HCT116 (cell line): ENCODE data around the gene KRT78. TPM values are rescaled to one million over a fixed set of nuclear protein-coding genes. Genes with fewer than 3 reads are reported as not detected.

ENCODE experiments used
- ATAC-seq: fragments of 200-7000 bp; cut with Tn5 transposase; 2 replicates; pipeline ENCODE4 v1.9.1; 2020; ENCODE audit warnings: mild to moderate bottlenecking, moderate library complexity
- BruUV-seq: library from RNA; stranded (reverse); fragments of 400-500 nt; replicated peaks from 2 replicates; lab custom pipeline; 2021; lab: Mats Ljungman, UMichigan
- CTCF ChIA-PET: fragments of 300-600 bp; sonication (Branson Sonifier 250); formaldehyde crosslinking; loops from one replicate; lab custom pipeline; 2021; ENCODE audit warnings: antibody characterized with exemption; lab: Charles Lee
- POLR2A ChIA-PET: fragments of 300-600, 350-600 bp; sonication (Branson Sonifier 250); formaldehyde crosslinking; loops from one replicate; lab custom pipeline; 2021; ENCODE audit warnings: antibody characterized with exemption; lab: Charles Lee
- RAD21 ChIA-PET, 2 experiments: fragments of 300-600 bp; sonication (Branson Sonifier 250); formaldehyde crosslinking; loops; one replicate each; lab custom pipeline; 2023; ENCODE audit warnings: low total read pairs in 2 of 2; ENCODE audit not compliant: uncharacterized antibody in 2 of 2, unreplicated experiment in 2 of 2, low non-redundant PET in 1 of 2; lab: Charles Lee
- DNase-seq: peaks from one replicate; pipeline ENCODE4 v3.0.0-alpha.2; 2010; ENCODE audit warnings: low read depth, low spot score
- H2AFZ ChIP-seq: fragments of 200-600 bp; shearing (Covaris generic), sonication (generic); 2 replicates; pipeline ENCODE4 v1.6.1; 2017; ENCODE audit warnings: low read depth, mixed run types, mixed read lengths, antibody characterized with exemption, low read length; ENCODE audit not compliant: poor library complexity, severe bottlenecking
- H3K27ac ChIP-seq: 2 replicates; pipeline ENCODE4 v1.5.1; 2012; ENCODE audit warnings: low read depth, low read length
- H3K27me3 ChIP-seq: fragments of 200-600 bp; sonication (generic); 2 replicates; pipeline ENCODE4 v1.6.1; 2016; ENCODE audit warnings: mixed run types, low read length, mixed read lengths; ENCODE audit not compliant: insufficient read depth
- H3K36me3 ChIP-seq, 2 experiments: fragments of 200-500 bp in 1 of 2; fragments of 200-600 bp in 1 of 2; sonication (Bioruptor generic) in 1 of 2; sonication (generic) in 1 of 2; 2 replicates each; pipeline versions ENCODE4 v1.5.1 to v1.6.1; 2014 to 2016; ENCODE audit warnings: low read length in 2 of 2, inconsistent platforms in 1 of 2, mixed read lengths in 1 of 2, mixed run types in 1 of 2; ENCODE audit not compliant: insufficient read depth in 2 of 2, control insufficient read depth in 1 of 2
- H3K4me1 ChIP-seq, 2 experiments: fragments of 200-600 bp in 1 of 2; sonication (generic) in 1 of 2; 2 replicates each; pipeline versions ENCODE4 v1.5.1 to v1.6.1; 2012 to 2017; ENCODE audit warnings: low read length in 2 of 2, inconsistent platforms in 1 of 2, mild to moderate bottlenecking in 1 of 2, mixed read lengths in 1 of 2, mixed run types in 1 of 2, moderate library complexity in 1 of 2; ENCODE audit not compliant: insufficient read depth in 2 of 2, control insufficient read depth in 1 of 2
- H3K4me2 ChIP-seq: fragments of 200-600 bp; sonication (generic); 2 replicates; pipeline ENCODE4 v1.6.1; 2017; ENCODE audit warnings: mixed run types, low read length, mixed read lengths
- H3K4me3 ChIP-seq, 2 experiments: fragments of 200-600 bp in 1 of 2; sonication (generic) in 1 of 2; replicated peaks in 1 of 2; 2 replicates each; pipeline ENCODE4 v1.5.1; 2011 to 2016; ENCODE audit warnings: low read length in 2 of 2, control low read depth in 1 of 2, low read depth in 1 of 2, mild to moderate bottlenecking in 1 of 2, mixed read lengths in 1 of 2, mixed run types in 1 of 2
- H3K79me2 ChIP-seq: fragments of 200-600 bp; sonication (generic); 2 replicates; pipeline ENCODE4 v1.6.1; 2017; ENCODE audit warnings: mild to moderate bottlenecking, mixed run types, low read length, moderate library complexity, mixed read lengths; ENCODE audit not compliant: insufficient read depth
- H3K9ac ChIP-seq: fragments of 200-600 bp; sonication (generic); 2 replicates; pipeline ENCODE4 v1.6.1; 2016; ENCODE audit warnings: low read length, mixed read lengths
- H3K9me2 ChIP-seq: fragments of 200-600 bp; sonication (generic), shearing (Covaris generic); 2 replicates; pipeline ENCODE4 v1.6.1; 2017; ENCODE audit warnings: mixed run types, mild to moderate bottlenecking, moderate library complexity; ENCODE audit not compliant: insufficient read depth
- H3K9me3 ChIP-seq, 2 experiments: fragments of 200-500 bp in 1 of 2; fragments of 200-600 bp in 1 of 2; sonication (Bioruptor generic) in 1 of 2; sonication (generic) in 1 of 2; 2 replicates each; pipeline ENCODE4 v1.6.1; 2014 to 2017; ENCODE audit warnings: low read length in 2 of 2, mixed read lengths in 2 of 2, inconsistent platforms in 1 of 2, low read depth in 1 of 2, mild to moderate bottlenecking in 1 of 2, mixed run types in 1 of 2, moderate library complexity in 1 of 2; ENCODE audit not compliant: control insufficient read depth in 1 of 2, insufficient read depth in 1 of 2
- H4K20me1 ChIP-seq: fragments of 200-600 bp; sonication (generic), shearing (Covaris generic); 2 replicates; pipeline ENCODE4 v1.6.1; 2017; ENCODE audit warnings: mixed run types, mild to moderate bottlenecking, moderate library complexity; ENCODE audit not compliant: insufficient read depth
- ATF3 ChIP-seq: IDR thresholded peaks from 2 replicates; pipeline ENCODE4 v1.6.1; 2012
- CEBPB ChIP-seq: IDR thresholded peaks from 2 replicates; pipeline ENCODE4 v1.6.1; 2012; ENCODE audit warnings: low read depth
- EGR1 ChIP-seq: IDR thresholded peaks from 2 replicates; pipeline ENCODE4 v1.6.1; 2012; ENCODE audit warnings: low read depth
- ELF1 ChIP-seq: IDR thresholded peaks from 2 replicates; pipeline ENCODE4 v1.6.1; 2012; ENCODE audit warnings: low read depth, borderline replicate concordance
- EZH2 ChIP-seq: fragments of 200-600 bp; sonication (generic); IDR thresholded peaks from 2 replicates; pipeline ENCODE4 v1.6.1; 2017; ENCODE audit warnings: antibody characterized with exemption, mixed run types
- EZH2phosphoT487 ChIP-seq: fragments of 200-600 bp; IDR thresholded peaks from 2 replicates; pipeline ENCODE4 v1.6.1; 2018; ENCODE audit warnings: antibody characterized with exemption, borderline replicate concordance
- FOSL1 ChIP-seq: IDR thresholded peaks from 2 replicates; pipeline ENCODE4 v1.6.1; 2012; ENCODE audit warnings: low read depth
- JUND ChIP-seq: IDR thresholded peaks from 2 replicates; pipeline ENCODE4 v1.6.1; 2012
- POLR2A ChIP-seq: IDR thresholded peaks from 2 replicates; pipeline ENCODE4 v1.7.0; 2011; ENCODE audit warnings: borderline replicate concordance; ENCODE audit not compliant: insufficient read depth, insufficient read length; ENCODE audit errors: extremely low read depth
- POLR2AphosphoS5 ChIP-seq: IDR thresholded peaks from 2 replicates; pipeline ENCODE4 v1.6.1; 2011; ENCODE audit warnings: mild to moderate bottlenecking, low read depth, low read length, moderate library complexity
- SIN3A ChIP-seq: IDR thresholded peaks from 2 replicates; pipeline ENCODE4 v1.6.1; 2012; ENCODE audit warnings: low read depth
- SRF ChIP-seq: IDR thresholded peaks from 2 replicates; pipeline ENCODE4 v1.6.1; 2012; ENCODE audit warnings: low read depth
- YY1 ChIP-seq: IDR thresholded peaks from 2 replicates; pipeline ENCODE4 v1.6.1; 2011; ENCODE audit warnings: low read length, low read depth, moderate library complexity, mild to moderate bottlenecking; ENCODE audit not compliant: insufficient replicate concordance; ENCODE audit errors: extremely low read depth
- ZBTB33 ChIP-seq: IDR thresholded peaks from 2 replicates; pipeline ENCODE4 v1.6.1; 2011; ENCODE audit warnings: mild to moderate bottlenecking, low read length, moderate library complexity; ENCODE audit not compliant: insufficient replicate concordance; ENCODE audit errors: extremely low read depth
- ZNF274 ChIP-seq: fragments of 200-500 bp; sonication (Bioruptor generic); IDR thresholded peaks from 2 replicates; pipeline ENCODE4 v1.6.1; 2014; ENCODE audit warnings: mild to moderate bottlenecking, low read depth, low read length, inconsistent platforms
- intact Hi-C: fragments of 100-400 bp; cut with micrococcal nuclease; formaldehyde crosslinking; loops from 2 replicates; pipeline ENCODE4 v1.10.0; 2022
- total RNA-seq: library from RNA; stranded (reverse); gene quantifications from one replicate; pipeline ENCODE4 v1.2.1, GENCODE V29; 2021; ENCODE audit not compliant: unreplicated experiment

KRT78 gene
- total RNA-seq, 1 experiment from 2014 or later: not detected

GRCh38 chr12:52802442-52802841, 46.4 kb downstream of the KRT78 start:
- Histone ChIP-seq H3K36me3 (no peaks in the 10 kb centered on the region), H4K20me1 (no peaks in the 10 kb centered on the region), H3K9me3 (no peaks in the 10 kb centered on the region), H3K9ac (no peak overlapping the region), H3K9me2 (no peaks in the 10 kb centered on the region), H3K27me3 (no peaks in the 10 kb centered on the region), H3K79me2 (no peaks in the 10 kb centered on the region), H3K4me2 (no peak overlapping the region), H3K27ac (no peak overlapping the region), H2AFZ (no peak overlapping the region), H3K4me3 (no peak overlapping the region), H3K4me1 (peaks cover 8 to 33% of the 10 kb centered on the region in 2 experiments; a peak in 3 of 4 replicates)
- BruUV-seq: no TSS peak
- ChIA-PET RAD21 (no interaction called here), CTCF (no interaction called here), POLR2A (no interaction called here)
- ATAC-seq (no peak), DNase-seq (no peak)
- intact Hi-C loops: no loop called here
- TF ChIP-seq ZBTB33 (no peak), JUND (no peak), SIN3A (no peak), SRF (no peak), ATF3 (no peak), CEBPB (no peak), ELF1 (no peak), ZNF274 (no peak), YY1 (no peak), EZH2phosphoT487 (no peak), POLR2AphosphoS5 (no peak), EZH2 (no peak), FOSL1 (no peak), POLR2A (no peak), EGR1 (no peak)
